AG08395 (cell line): ENCODE measurements around the gene JAK3.
"Not testable (repeated sequence)": the region's sequence is repeated elsewhere in the genome, so short reads cannot be mapped to it uniquely, and the experiment has no call there.

ENCODE experiments used
- DNase-seq: peaks from one replicate; pipeline ENCODE4 v3.0.0; 2012; ENCODE audit warnings: mixed read lengths, low spot score

The JAK3 gene

GRCh38 chr19:17777840-17778239 lies 69.9 kb downstream of the JAK3 start:
- DNase-seq: not testable (repeated sequence)

GRCh38 chr19:17775991-17776803 lies 71.6 kb downstream of the JAK3 start:
- DNase-seq: no peak

GRCh38 chr19:17775245-17775927 lies 72.4 kb downstream of the JAK3 start:
- DNase-seq: peak; percentile 38
